ENCODE data around the gene PRPF31.
A peak's percentile ranks its signal among the peaks of the same experiment; 100 is the strongest.
"Not testable (repeated sequence)": the region's sequence is repeated elsewhere in the genome, so short reads cannot be mapped to it uniquely, and the experiment has no call there.

The PRPF31 gene

DNA sequence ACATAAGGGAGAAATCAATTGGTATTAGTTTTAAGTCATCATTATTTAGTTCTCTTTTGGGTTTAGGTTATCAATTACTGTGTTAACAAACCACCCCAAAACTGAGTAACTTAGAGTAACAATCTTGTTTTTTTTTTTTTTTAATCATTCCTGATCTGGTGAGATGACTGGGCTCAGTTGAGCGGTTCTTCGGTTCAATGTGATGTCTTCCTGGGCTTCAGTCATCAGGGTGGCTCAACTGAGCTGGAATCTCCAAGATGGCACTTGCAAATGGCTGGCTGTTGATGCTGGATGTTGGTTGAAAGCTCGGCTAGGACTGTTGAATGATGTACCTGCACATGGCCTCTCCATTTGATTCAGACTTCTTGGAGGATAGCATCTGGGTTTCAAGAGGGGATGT lies 31.1 kb upstream of the PRPF31 start:
- DNase-seq (ENCODE audit: low spot score) = no peak
- H3K27ac ChIP-seq = no peak overlapping the region
- ChIA-PET CTCF (interaction anchor here (0.5 kb wide), 1 partner anchor 17 kb away, joined by 3 read pairs; no protein-coding TSS in a partner anchor), POLR2A (ENCODE audit: low non-redundant PET) (no interaction called here)
- TF ChIP-seq, protein P1, sequence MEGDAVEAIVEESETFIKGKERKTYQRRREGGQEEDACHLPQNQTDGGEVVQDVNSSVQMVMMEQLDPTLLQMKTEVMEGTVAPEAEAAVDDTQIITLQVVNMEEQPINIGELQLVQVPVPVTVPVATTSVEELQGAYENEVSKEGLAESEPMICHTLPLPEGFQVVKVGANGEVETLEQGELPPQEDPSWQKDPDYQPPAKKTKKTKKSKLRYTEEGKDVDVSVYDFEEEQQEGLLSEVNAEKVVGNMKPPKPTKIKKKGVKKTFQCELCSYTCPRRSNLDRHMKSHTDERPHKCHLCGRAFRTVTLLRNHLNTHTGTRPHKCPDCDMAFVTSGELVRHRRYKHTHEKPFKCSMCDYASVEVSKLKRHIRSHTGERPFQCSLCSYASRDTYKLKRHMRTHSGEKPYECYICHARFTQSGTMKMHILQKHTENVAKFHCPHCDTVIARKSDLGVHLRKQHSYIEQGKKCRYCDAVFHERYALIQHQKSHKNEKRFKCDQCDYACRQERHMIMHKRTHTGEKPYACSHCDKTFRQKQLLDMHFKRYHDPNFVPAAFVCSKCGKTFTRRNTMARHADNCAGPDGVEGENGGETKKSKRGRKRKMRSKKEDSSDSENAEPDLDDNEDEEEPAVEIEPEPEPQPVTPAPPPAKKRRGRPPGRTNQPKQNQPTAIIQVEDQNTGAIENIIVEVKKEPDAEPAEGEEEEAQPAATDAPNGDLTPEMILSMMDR (conservative IDR thresholded peaks at IDR 0.05; ENCODE audit: low read depth) = no peak

DNA sequence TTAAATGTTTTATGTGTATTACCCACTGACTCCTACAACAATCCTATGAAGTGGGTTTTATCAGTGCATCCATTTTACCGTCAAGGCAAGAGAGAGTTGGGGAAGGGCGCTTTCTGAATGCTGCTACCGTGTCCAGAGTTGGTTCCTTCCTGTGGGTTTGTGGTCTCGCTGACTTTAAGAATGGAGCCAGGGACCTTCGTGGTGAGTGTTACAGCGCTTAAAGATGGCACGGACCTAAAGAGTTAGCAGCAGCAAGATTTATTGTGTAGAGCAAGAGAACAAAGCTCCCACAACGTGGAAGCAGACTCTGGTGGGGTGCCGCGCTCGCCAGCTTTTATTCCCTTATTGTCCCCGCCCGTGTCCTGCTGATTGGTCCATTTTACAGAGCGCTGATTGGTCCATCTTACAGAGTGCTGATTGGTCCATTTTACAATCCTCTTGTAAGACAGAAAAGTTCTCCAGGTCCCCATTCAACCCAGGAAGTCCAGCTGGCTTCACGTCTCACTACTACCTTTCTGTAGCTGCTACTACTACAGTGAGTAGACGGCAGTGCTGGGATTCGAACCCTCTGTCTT lies 21.0 kb upstream of the PRPF31 start:
- POLR2A ChIA-PET (ENCODE audit: low non-redundant PET) = no interaction called here
- TF ChIP-seq, protein P1 (conservative IDR thresholded peaks at IDR 0.05; ENCODE audit: low read depth) = no peak
- CTCF ChIA-PET = interaction anchor here (0.6 to 0.7 kb wide), 2 partner anchors 9 to 212 kb away, joined by 3 to 4 read pairs; no protein-coding TSS in a partner anchor

DNA sequence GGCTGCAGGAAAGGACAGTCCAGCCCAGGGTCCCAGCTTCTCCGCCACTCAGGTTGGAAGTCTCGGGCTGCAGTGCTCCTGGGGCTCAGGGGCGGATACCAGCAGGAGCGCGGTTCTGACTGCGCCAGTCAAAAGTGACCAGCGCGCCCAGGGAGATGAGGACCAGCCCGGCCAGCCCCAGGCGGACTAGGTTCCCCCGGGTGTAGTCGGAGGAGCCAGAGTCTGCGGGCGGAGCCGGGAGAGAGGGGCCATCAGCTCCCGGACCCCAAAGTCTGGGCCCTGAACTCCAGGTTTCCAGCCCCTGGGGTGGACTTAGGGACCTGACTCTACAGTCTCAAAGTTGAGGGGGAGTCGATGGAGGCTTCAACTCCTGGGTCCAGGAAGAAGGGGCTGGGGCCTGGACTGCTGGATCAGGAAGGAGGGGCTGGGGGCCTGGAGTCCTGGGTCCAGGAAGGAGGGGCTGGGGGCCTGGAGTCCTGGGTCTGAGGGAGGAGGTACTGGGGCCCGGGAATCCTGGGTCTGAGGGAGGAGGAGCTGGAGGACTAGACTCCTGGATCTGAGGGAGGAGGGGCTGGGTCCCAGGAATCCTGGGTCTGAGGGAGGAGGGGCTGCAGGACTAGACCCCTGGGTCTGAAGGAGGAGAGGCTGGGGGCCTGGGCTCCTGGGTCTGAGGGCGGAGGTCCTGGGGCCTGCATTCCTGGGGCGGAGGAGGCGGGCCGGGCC lies 20.3 kb upstream of the PRPF31 start:
- CTCF ChIA-PET = interaction anchor here (0.7 kb wide), 1 partner anchor 9 kb away, joined by 3 read pairs; no protein-coding TSS in a partner anchor
- TF ChIP-seq, protein P1 (conservative IDR thresholded peaks at IDR 0.05; ENCODE audit: low read depth) = no peak
- H3K27ac ChIP-seq = no peak overlapping the region
- POLR2A ChIA-PET (ENCODE audit: low non-redundant PET) = no interaction called here
- no peak for DNase-seq (ENCODE audit: low spot score)

More for the DNA sequence above, 21.0 kb upstream of the PRPF31 start:
- DNase-seq (ENCODE audit: low spot score) = no peak
- no peak overlapping the region for H3K27ac ChIP-seq

GRCh38 chr19:54095859-54096616 lies 19.5 kb upstream of the PRPF31 start:
- POLR2A ChIA-PET (ENCODE audit: low non-redundant PET) = interaction anchor here (0.5 kb wide), 1 partner anchor 23 kb away, joined by 3 read pairs; no protein-coding TSS in a partner anchor
- peak; percentile 37 for DNase-seq (ENCODE audit: low spot score)

GRCh38 chr19:54096617-54097106 lies 18.9 kb upstream of the PRPF31 start:
- TF ChIP-seq, protein P1 (conservative IDR thresholded peaks at IDR 0.05; ENCODE audit: low read depth) = no peak
- ChIA-PET POLR2A (ENCODE audit: low non-redundant PET) (interaction anchor here (0.5 kb wide), 1 partner anchor 22 kb away, joined by 3 read pairs; no protein-coding TSS in a partner anchor), CTCF (interaction anchor here (0.6 to 0.7 kb wide), 2 partner anchors 25 to 196 kb away, joined by 5 to 6 read pairs; no protein-coding TSS in a partner anchor)
- DNase-seq (ENCODE audit: low spot score) = no peak
- H3K27ac ChIP-seq = peak overlapping the region; percentile 52

More at GRCh38 chr19:54095859-54096616, 19.5 kb upstream of the PRPF31 start:
- CTCF ChIA-PET, H3K27ac ChIP-seq: not testable (repeated sequence)

DNA sequence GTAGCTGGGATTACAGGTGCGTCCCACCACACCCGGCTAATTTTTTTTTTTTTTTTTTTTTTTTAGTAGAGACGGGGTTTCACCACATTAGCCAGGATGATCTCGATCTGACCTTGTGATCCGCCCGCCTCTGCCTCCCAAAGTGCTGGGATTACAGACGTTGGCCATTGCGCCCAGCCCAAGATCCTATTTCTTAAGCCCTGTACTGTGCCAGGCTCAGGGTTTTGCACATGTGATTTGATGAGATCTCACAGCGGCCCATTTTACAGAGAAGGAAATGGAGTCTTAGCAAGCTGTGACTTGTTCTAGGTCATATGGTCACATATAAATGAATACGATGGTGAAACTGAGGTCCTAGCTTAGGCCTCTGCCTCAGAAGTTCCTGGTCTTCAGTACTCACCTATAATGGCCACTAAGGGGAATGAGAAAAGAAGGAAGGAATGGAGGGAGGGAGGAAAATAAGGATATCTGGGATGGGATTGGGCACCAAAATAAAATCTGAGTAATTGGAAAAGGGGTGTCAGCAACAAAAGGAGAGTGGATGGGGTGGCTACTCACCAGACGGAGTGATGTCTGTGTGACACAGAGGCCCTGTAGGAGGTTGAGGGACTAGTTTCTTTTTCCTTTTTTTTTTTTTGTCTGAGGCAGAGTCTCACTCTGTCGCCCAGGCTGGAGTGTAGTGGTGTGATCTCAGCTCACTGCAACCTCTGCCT lies 16.2 kb upstream of the PRPF31 start:
- ChIA-PET POLR2A (ENCODE audit: low non-redundant PET) (no interaction called here), CTCF (no interaction called here)
- no peak for DNase-seq (ENCODE audit: low spot score)
- no peak overlapping the region for H3K27ac ChIP-seq
- TF ChIP-seq, protein P1 (conservative IDR thresholded peaks at IDR 0.05; ENCODE audit: low read depth) = no peak

- POLR2A ChIA-PET (ENCODE audit: low non-redundant PET); DNase-seq (ENCODE audit: low spot score); CTCF ChIA-PET: not testable (repeated sequence)
- H3K27ac ChIP-seq = peak overlapping the region; percentile 54
Measured at GRCh38 chr19:54099903-54100255, 15.7 kb upstream of the PRPF31 start.

All from RWPE1 (cell line).